Activated CD8-positive, alpha-beta memory T cell treated with anti-CD3 and anti-CD28 coated beads for 1 hour (primary cell): ENCODE measurements around the gene ZNF439.
A peak's percentile ranks its signal among the peaks of the same experiment; 100 is the strongest.
"Not testable (repeated sequence)": the region's sequence is repeated elsewhere in the genome, so short reads cannot be mapped to it uniquely, and the experiment has no call there.

ENCODE experiments used
- DNase-seq, 2 donors: peaks; one replicate each; pipeline ENCODE4 v3.0.0-alpha.2; 2020; ENCODE audit warnings: low read depth in 1 of 2; ENCODE audit errors: extremely low read depth in 1 of 2

Gene ZNF439

GRCh38 chr19:11848594-11849469 is at the start of gene ZNF439:
Gene ZNF439 (plus strand): TSS chr19:11848726. CDS start chr19:11848868, 142 bp downstream.
- peak; percentile 54 to 84 for DNase-seq

GRCh38 chr19:11806354-11807098 is 42.0 kb upstream of the ZNF439 start:
- DNase-seq: no peak

GRCh38 chr19:11807099-11807380 is 41.5 kb upstream of the ZNF439 start:
- DNase-seq: no peak

GRCh38 chr19:11813703-11814028 is 34.9 kb upstream of the ZNF439 start:
- DNase-seq: no peak

GRCh38 chr19:11814029-11814699 is 34.4 kb upstream of the ZNF439 start, which contains the start of gene ZNF440:
Gene ZNF440 (plus strand): TSS chr19:11814273. CDS start chr19:11814448, 175 bp downstream.
- DNase-seq: peak in 1 of 2 donors; percentile 73

- no peak for DNase-seq
Measured at GRCh38 chr19:11814700-11815035, 33.9 kb upstream of the ZNF439 start.

GRCh38 chr19:11821474-11822109 is 26.9 kb upstream of the ZNF439 start:
- DNase-seq: no peak

- not testable (repeated sequence) for DNase-seq
Measured at GRCh38 chr19:11828957-11829876, 19.3 kb upstream of the ZNF439 start.

GRCh38 chr19:11832253-11832912 is 16.1 kb upstream of the ZNF439 start:
- no peak for DNase-seq

GRCh38 chr19:11833541-11833940 is 15.0 kb upstream of the ZNF439 start:
- no peak for DNase-seq

- not testable (repeated sequence) for DNase-seq
Measured at GRCh38 chr19:11835626-11836066, 12.9 kb upstream of the ZNF439 start.

GRCh38 chr19:11843722-11844121 is 4.8 kb upstream of the ZNF439 start:
- no peak for DNase-seq

GRCh38 chr19:11847615-11848014 is 911 bp upstream of the ZNF439 start:
- DNase-seq: not testable (repeated sequence)

- no peak for DNase-seq
Measured at GRCh38 chr19:11848200-11848593, 329 bp upstream of the ZNF439 start.

- DNase-seq: not testable (repeated sequence)
Measured at GRCh38 chr19:11850289-11850688, 1.8 kb downstream of the ZNF439 start.

- no peak for DNase-seq
Measured at GRCh38 chr19:11853358-11853757, 4.8 kb downstream of the ZNF439 start.

- DNase-seq: no peak
Measured at GRCh38 chr19:11856596-11857250, 8.2 kb downstream of the ZNF439 start.

GRCh38 chr19:11860721-11861120 is 12.2 kb downstream of the ZNF439 start:
- DNase-seq: no peak

- DNase-seq: no peak
Measured at GRCh38 chr19:11861301-11861700, 12.8 kb downstream of the ZNF439 start.
